GM21360 (cell line): Measurements from ENCODE around the gene PANK1.
A peak's percentile ranks its signal among the peaks of the same experiment; 100 is the strongest.
"Not testable (repeated sequence)": the region's sequence is repeated elsewhere in the genome, so short reads cannot be mapped to it uniquely, and the experiment has no call there.

Source experiments
- ATAC-seq: cut with Tn5 transposase; IDR thresholded peaks from one replicate; pipeline ENCODE4 v1.9.1; 2021; ENCODE audit warnings: mild to moderate bottlenecking, moderate library complexity; ENCODE audit not compliant: unreplicated experiment

Gene PANK1

GRCh38 chr10:89622151-89622550, 22.9 kb downstream of the PANK1 start:
- ATAC-seq = no peak

- ATAC-seq = no peak
Measured at GRCh38 chr10:89621438-89621837, 23.6 kb downstream of the PANK1 start.

- not testable (repeated sequence) for ATAC-seq
Measured at GRCh38 chr10:89620296-89620695, 24.7 kb downstream of the PANK1 start.

- ATAC-seq = no peak
Measured at GRCh38 chr10:89615824-89616223, 29.2 kb downstream of the PANK1 start.

- no peak for ATAC-seq
Measured at GRCh38 chr10:89615112-89615511, 29.9 kb downstream of the PANK1 start.

GRCh38 chr10:89613582-89613981, 31.5 kb downstream of the PANK1 start:
- no peak for ATAC-seq

GRCh38 chr10:89611282-89611681, 33.8 kb downstream of the PANK1 start:
- no peak for ATAC-seq

- ATAC-seq = peak; percentile 97
Measured at GRCh38 chr10:89609833-89610346, 35.2 kb downstream of the PANK1 start.

GRCh38 chr10:89604200-89604599, 40.8 kb downstream of the PANK1 start:
- no peak for ATAC-seq

- no peak for ATAC-seq
Measured at GRCh38 chr10:89602919-89603318, 42.1 kb downstream of the PANK1 start.

- no peak for ATAC-seq
Measured at GRCh38 chr10:89601728-89602361, 43.2 kb downstream of the PANK1 start.

GRCh38 chr10:89600041-89600440, 45.0 kb downstream of the PANK1 start:
- no peak for ATAC-seq

GRCh38 chr10:89593043-89593442, 52.0 kb downstream of the PANK1 start:
- no peak for ATAC-seq

- no peak for ATAC-seq
Measured at GRCh38 chr10:89592539-89592938, 52.5 kb downstream of the PANK1 start.

GRCh38 chr10:89591796-89592271, 53.2 kb downstream of the PANK1 start:
- ATAC-seq = no peak

GRCh38 chr10:89591111-89591795, 53.8 kb downstream of the PANK1 start:
- no peak for ATAC-seq

GRCh38 chr10:89590326-89590725, 54.7 kb downstream of the PANK1 start:
- ATAC-seq = no peak

GRCh38 chr10:89589101-89589720, 55.8 kb downstream of the PANK1 start:
- no peak for ATAC-seq

GRCh38 chr10:89588671-89589070, 56.4 kb downstream of the PANK1 start:
- ATAC-seq = no peak

- ATAC-seq = no peak
Measured at GRCh38 chr10:89582022-89582421, 63.0 kb downstream of the PANK1 start.

GRCh38 chr10:89580243-89580642, 64.8 kb downstream of the PANK1 start:
- ATAC-seq = no peak

- ATAC-seq = no peak
Measured at GRCh38 chr10:89576696-89577095, 68.3 kb downstream of the PANK1 start.
